Esophagus squamous epithelium (tissue), 5 donors: Measurements from ENCODE around the gene PCDHGB5. TPM values are rescaled to one million over a fixed set of nuclear protein-coding genes. Genes with fewer than 3 reads are reported as not detected.

Experiments used
- DNase-seq: peaks from one replicate; lab custom pipeline; 2025; lab: John Stamatoyannopoulos, UW
- H3K27ac ChIP-seq, 4 donors: fragments of 200-600 bp; sonication (generic); one replicate each; pipeline ENCODE4 v1.5.1; 2016 to 2019; ENCODE audit warnings: mild to moderate bottlenecking in 1 of 4
- H3K27me3 ChIP-seq, 4 donors: fragments of 200-600 bp; sonication (generic); 1 replicate in 3 of 4; 2 replicates in 1 of 4; pipeline versions ENCODE4 v1.5.1 to v1.6.0; 2017 to 2021; ENCODE audit warnings: antibody characterized with exemption in 1 of 4
- H3K36me3 ChIP-seq, 3 donors: fragments of 200-600 bp; sonication (generic); one replicate each; pipeline ENCODE4 v1.5.1; 2016 to 2019
- H3K4me1 ChIP-seq, 3 donors: fragments of 200-600 bp; sonication (generic); one replicate each; pipeline ENCODE4 v1.5.1; 2017 to 2019
- H3K4me3 ChIP-seq, 4 donors: fragments of 200-600 bp; sonication (generic); 1 replicate in 3 of 4; 2 replicates in 1 of 4; pipeline ENCODE4 v1.5.1; 2016 to 2019; ENCODE audit warnings: mild to moderate bottlenecking in 2 of 4, moderate library complexity in 1 of 4
- H3K9me3 ChIP-seq, 3 donors: fragments of 200-600 bp; sonication (generic); one replicate each; pipeline ENCODE4 v1.5.1; 2016 to 2019
- POLR2A ChIP-seq, 4 donors: fragments of 450-650 bp; IDR thresholded peaks; one replicate each; pipeline ENCODE4 v1.6.1; 2017; ENCODE audit warnings: antibody characterized with exemption in 4 of 4, mild to moderate bottlenecking in 4 of 4, moderate library complexity in 3 of 4
- WGBS, 2 donors: methylation state at CpG; one replicate each; pipeline ENCODE4 v1.1.5; 2018; 5-methylcytosine and 5-hydroxymethylcytosine counted together
- intact Hi-C: fragments of 100-400 bp; cut with DNase I; formaldehyde crosslinking; loops from one replicate; pipeline ENCODE4 v1.15.0; 2022
- total RNA-seq, 4 donors: library from RNA; depleted of rRNA; stranded (reverse); fragments of >200 nt; gene quantifications; one replicate each; pipeline ENCODE4 v1.1.0, GENCODE V29; 2016
- TF ChIP-seq, protein P1 (sequence below), 6 experiments: fragments of 450-650 bp in 4 of 6; fragments of 200-600 bp in 2 of 6; sonication (generic) in 2 of 6; IDR thresholded peaks; one replicate each; pipeline ENCODE4 v1.5.1; 2016 to 2019; ENCODE audit warnings: antibody characterized with exemption in 6 of 6, mild to moderate bottlenecking in 4 of 6, moderate library complexity in 4 of 6
- donor health status: DM: yes; HTN: yes; CAD: no.

PCDHGB5 gene
- total RNA-seq, 4 donors from 2014 or later, result 5.5 to 7.5 (median 6.7) TPM

- WGBS, 2 donors, result 39 to 40% methylated on average over 8 to 15 of the region's 15 CpGs
- H3K36me3 ChIP-seq, result no peaks in the 10 kb centered on the region
Measured at GRCh38 chr5:141398608-141399007, 861 bp downstream of the PCDHGB5 start.

GRCh38 chr5:141399555-141400258, 2.0 kb downstream of the PCDHGB5 start:
- Histone ChIP-seq H3K4me1 (peaks cover 0 to 3% (median 0%) of the 10 kb centered on the region in 3 donors), H3K9me3 (peaks cover 15 to 94% (median 87%) of the 10 kb centered on the region in 3 donors), H3K4me3 (peak overlapping the region in 1 of 4 donors; percentile 35), H3K36me3 (no peaks in the 10 kb centered on the region), H3K27me3 (peaks cover 0 to 40% (median 0%) of the 10 kb centered on the region in 4 donors), H3K27ac (no peak overlapping the region)
- 31 to 75% methylated on average over 6 to 20 of the region's 61 CpGs for WGBS, 2 donors
- no peak for DNase-seq
- intact Hi-C loops, result no loop called here
- no peak for TF ChIP-seq POLR2A (IDR thresholded peaks at IDR 0.05)
- TF ChIP-seq, protein P1, sequence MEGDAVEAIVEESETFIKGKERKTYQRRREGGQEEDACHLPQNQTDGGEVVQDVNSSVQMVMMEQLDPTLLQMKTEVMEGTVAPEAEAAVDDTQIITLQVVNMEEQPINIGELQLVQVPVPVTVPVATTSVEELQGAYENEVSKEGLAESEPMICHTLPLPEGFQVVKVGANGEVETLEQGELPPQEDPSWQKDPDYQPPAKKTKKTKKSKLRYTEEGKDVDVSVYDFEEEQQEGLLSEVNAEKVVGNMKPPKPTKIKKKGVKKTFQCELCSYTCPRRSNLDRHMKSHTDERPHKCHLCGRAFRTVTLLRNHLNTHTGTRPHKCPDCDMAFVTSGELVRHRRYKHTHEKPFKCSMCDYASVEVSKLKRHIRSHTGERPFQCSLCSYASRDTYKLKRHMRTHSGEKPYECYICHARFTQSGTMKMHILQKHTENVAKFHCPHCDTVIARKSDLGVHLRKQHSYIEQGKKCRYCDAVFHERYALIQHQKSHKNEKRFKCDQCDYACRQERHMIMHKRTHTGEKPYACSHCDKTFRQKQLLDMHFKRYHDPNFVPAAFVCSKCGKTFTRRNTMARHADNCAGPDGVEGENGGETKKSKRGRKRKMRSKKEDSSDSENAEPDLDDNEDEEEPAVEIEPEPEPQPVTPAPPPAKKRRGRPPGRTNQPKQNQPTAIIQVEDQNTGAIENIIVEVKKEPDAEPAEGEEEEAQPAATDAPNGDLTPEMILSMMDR (IDR thresholded peaks at IDR 0.05), result no peak

More at GRCh38 chr5:141398608-141399007, 861 bp downstream of the PCDHGB5 start:
- Histone ChIP-seq H3K4me3 (peak overlapping the region in 1 of 4 donors; percentile 3), H3K9me3 (peaks cover 17 to 94% (median 85%) of the 10 kb centered on the region in 3 donors), H3K27ac (no peak overlapping the region), H3K4me1 (peaks cover 0 to 3% (median 0%) of the 10 kb centered on the region in 3 donors), H3K27me3 (peaks cover 0 to 44% (median 0%) of the 10 kb centered on the region in 4 donors)
- no peak for TF ChIP-seq POLR2A (IDR thresholded peaks at IDR 0.05)
- TF ChIP-seq, protein P1 (IDR thresholded peaks at IDR 0.05), result no peak
- intact Hi-C loops, result no loop called here
- DNase-seq, result no peak

GRCh38 chr5:141402553-141403243, 5.0 kb downstream of the PCDHGB5 start, which contains the start of gene PCDHGA9:
TSS of gene PCDHGA9 (plus strand) at chr5:141402778. CDS start at chr5:141402953, 175 bp downstream.
- no peaks in the 10 kb centered on the region for H3K36me3 ChIP-seq
- H3K27ac ChIP-seq, result no peak within 1 kb of the TSS
- no peak for DNase-seq
- H3K4me3 ChIP-seq, result peak within 1 kb of the TSS in 3 of 4 donors; percentile 13 to 53 (median 35)
- peaks cover 0 to 39% (median 0%) of the 10 kb centered on the region in 4 donors for H3K27me3 ChIP-seq
- peaks cover 15 to 94% (median 85%) of the 10 kb centered on the region in 3 donors for H3K9me3 ChIP-seq
- TF ChIP-seq POLR2A (IDR thresholded peaks at IDR 0.05), result no peak
- TF ChIP-seq, protein P1 (IDR thresholded peaks at IDR 0.05), result peak in 5 of 6 experiments; percentile 12 to 48 (median 19)
- WGBS, 2 donors, result 16 to 35% methylated on average over 7 to 20 of the region's 27 CpGs
- intact Hi-C loops, result no loop called here
- peaks cover 0 to 3% (median 0%) of the 10 kb centered on the region in 3 donors for H3K4me1 ChIP-seq

DNA sequence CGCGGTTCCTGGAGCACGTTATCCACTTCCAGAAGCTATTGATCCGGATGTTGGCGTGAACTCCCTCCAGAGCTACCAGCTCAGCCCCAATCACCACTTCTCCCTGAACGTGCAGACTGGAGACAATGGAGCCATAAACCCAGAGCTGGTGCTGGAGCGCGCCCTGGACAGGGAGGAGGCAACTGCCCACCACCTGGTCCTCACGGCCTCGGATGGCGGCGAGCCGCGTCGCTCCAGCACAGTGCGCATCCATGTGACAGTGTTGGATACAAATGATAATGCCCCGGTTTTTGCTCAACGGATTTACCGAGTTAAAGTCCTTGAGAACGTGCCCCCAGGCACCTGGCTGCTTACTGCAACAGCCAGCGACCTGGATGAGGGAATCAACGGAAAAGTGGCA, 5.6 kb downstream of the PCDHGB5 start:
- H3K36me3 ChIP-seq, result no peaks in the 10 kb centered on the region
- H3K4me1 ChIP-seq, result peaks cover 0 to 3% (median 0%) of the 10 kb centered on the region in 3 donors
- H3K27me3 ChIP-seq, result peaks cover 0 to 46% (median 0%) of the 10 kb centered on the region in 4 donors
- H3K4me3 ChIP-seq, result peak overlapping the region in 3 of 4 donors; percentile 13 to 53 (median 35)
- intact Hi-C loops, result no loop called here
- peaks cover 15 to 97% (median 90%) of the 10 kb centered on the region in 3 donors for H3K9me3 ChIP-seq
- TF ChIP-seq, protein P1 (IDR thresholded peaks at IDR 0.05), result no peak
- no peak for TF ChIP-seq POLR2A (IDR thresholded peaks at IDR 0.05)
- H3K27ac ChIP-seq, result no peak overlapping the region
- 33 to 53% methylated on average over 13 to 18 of the region's 22 CpGs for WGBS, 2 donors
- no peak for DNase-seq
